ENCODE data around the gene MFSD1. TPM values are rescaled to one million over a fixed set of nuclear protein-coding genes. Genes with fewer than 3 reads are reported as not detected.

MFSD1 gene
- total RNA-seq, 2 experiments from 2014 or later = 7.2 to 7.6 TPM

DNA sequence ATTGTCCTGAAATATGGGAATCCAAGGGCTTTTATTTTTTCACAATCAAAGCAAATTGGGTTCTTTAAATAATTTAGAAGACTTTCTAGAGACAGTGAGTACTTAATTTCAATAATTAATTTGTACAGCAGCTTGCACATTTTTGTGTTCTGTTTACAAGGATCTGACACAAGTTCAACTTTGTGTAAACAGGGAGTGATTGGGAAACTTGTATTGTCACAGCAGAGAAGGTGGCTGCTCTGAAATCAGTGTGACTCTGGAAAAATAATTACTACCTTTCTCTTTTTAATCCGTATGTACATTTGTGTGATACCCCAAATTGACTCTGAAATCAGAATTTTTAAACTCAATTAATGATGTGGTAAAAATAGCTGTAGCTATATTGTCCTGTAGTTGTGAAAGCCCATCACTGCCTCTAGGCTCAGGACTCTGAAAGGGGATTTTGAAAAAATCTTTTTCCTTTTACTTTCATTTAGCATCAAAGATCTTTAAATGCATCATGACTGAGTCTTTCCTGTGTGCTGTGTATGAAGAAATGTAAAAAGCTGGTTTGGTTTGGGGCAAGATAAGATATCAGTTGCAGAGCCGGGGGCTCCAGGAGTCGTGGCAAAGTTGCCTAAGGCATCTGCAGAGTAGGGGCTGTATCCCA, 45.1 kb downstream of the MFSD1 start:
- CTCF ChIA-PET = interaction anchor here (1.8 kb wide), 2 partner anchors 11 to 413 kb away, joined by 6 to 10 read pairs; no protein-coding TSS in a partner anchor
- Mint-ChIP-seq H3K36me3 (ENCODE audit: low read depth) (no peaks in the 10 kb centered on the region), H3K9me3 (no peaks in the 10 kb centered on the region), H3K27ac (no peak overlapping the region), H3K27me3 (peaks cover 6% of the 10 kb centered on the region), H3K4me1 (ENCODE audit: low read depth) (peaks cover 3% of the 10 kb centered on the region), H3K4me3 (no peak overlapping the region)
- H3K27me3 ChIP-seq (ENCODE audit: control insufficient read depth in 1 of 2, insufficient read depth in 2 of 2, low read length in 2 of 2) = no peaks in the 10 kb centered on the region
- intact Hi-C loops (cut with DNase I, micrococcal nuclease) = loop anchor here (5.0 to 10.0 kb wide), 4 partner anchors 1158 to 1640 kb away; no protein-coding TSS in a partner anchor
- peaks cover 3% of the 10 kb centered on the region for H3K4me1 ChIP-seq (ENCODE audit: insufficient read depth, low read length)
- DNase-seq (peak in 1 of 14 experiments; percentile 4), ATAC-seq (ENCODE audit: poor library complexity) (no peak)
- no peaks in the 10 kb centered on the region for H3K9me3 ChIP-seq (ENCODE audit: control insufficient read depth in 1 of 2, insufficient read depth in 1 of 2, low read length in 2 of 2)
- POLR2A ChIA-PET = no interaction called here
- no peak overlapping the region for H3K27ac ChIP-seq (ENCODE audit: low read depth in 1 of 2, low read length in 2 of 2)
- TF ChIP-seq, protein P1, sequence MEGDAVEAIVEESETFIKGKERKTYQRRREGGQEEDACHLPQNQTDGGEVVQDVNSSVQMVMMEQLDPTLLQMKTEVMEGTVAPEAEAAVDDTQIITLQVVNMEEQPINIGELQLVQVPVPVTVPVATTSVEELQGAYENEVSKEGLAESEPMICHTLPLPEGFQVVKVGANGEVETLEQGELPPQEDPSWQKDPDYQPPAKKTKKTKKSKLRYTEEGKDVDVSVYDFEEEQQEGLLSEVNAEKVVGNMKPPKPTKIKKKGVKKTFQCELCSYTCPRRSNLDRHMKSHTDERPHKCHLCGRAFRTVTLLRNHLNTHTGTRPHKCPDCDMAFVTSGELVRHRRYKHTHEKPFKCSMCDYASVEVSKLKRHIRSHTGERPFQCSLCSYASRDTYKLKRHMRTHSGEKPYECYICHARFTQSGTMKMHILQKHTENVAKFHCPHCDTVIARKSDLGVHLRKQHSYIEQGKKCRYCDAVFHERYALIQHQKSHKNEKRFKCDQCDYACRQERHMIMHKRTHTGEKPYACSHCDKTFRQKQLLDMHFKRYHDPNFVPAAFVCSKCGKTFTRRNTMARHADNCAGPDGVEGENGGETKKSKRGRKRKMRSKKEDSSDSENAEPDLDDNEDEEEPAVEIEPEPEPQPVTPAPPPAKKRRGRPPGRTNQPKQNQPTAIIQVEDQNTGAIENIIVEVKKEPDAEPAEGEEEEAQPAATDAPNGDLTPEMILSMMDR (IDR thresholded peaks at IDR 0.05) = no peak
- H3K4me3 ChIP-seq (ENCODE audit: low read length) = no peak overlapping the region
- no peaks in the 10 kb centered on the region for H3K36me3 ChIP-seq (ENCODE audit: insufficient read depth, low read length)

- peaks cover 3% of the 10 kb centered on the region for H3K4me1 Mint-ChIP-seq (ENCODE audit: low read depth)
- Histone ChIP-seq H3K4me3 (ENCODE audit: low read length) (no peak overlapping the region), H3K36me3 (ENCODE audit: insufficient read depth, low read length) (no peaks in the 10 kb centered on the region), H3K9me3 (ENCODE audit: control insufficient read depth in 1 of 2, insufficient read depth in 1 of 2, low read length in 2 of 2) (no peaks in the 10 kb centered on the region), H3K27me3 (ENCODE audit: control insufficient read depth in 1 of 2, insufficient read depth in 2 of 2, low read length in 2 of 2) (no peaks in the 10 kb centered on the region), H3K4me1 (ENCODE audit: insufficient read depth, low read length) (peaks cover 3% of the 10 kb centered on the region), H3K27ac (ENCODE audit: low read depth in 1 of 2, low read length in 2 of 2) (no peak overlapping the region)
- DNase-seq = no peak
- intact Hi-C loops (cut with DNase I, micrococcal nuclease) = loop anchor here (5.0 to 10.0 kb wide), 4 partner anchors 1157 to 1640 kb away; no protein-coding TSS in a partner anchor
- H3K9me3 Mint-ChIP-seq = no peaks in the 10 kb centered on the region
- CTCF ChIA-PET = no interaction called here
- no peak for ATAC-seq (ENCODE audit: poor library complexity)
- H3K4me3 Mint-ChIP-seq = no peak overlapping the region
- H3K27me3 Mint-ChIP-seq = peaks cover 6% of the 10 kb centered on the region
- H3K27ac Mint-ChIP-seq = no peak overlapping the region
- H3K36me3 Mint-ChIP-seq (ENCODE audit: low read depth) = no peaks in the 10 kb centered on the region
- POLR2A ChIA-PET = no interaction called here
- TF ChIP-seq, protein P1 (IDR thresholded peaks at IDR 0.05) = no peak
Observed at GRCh38 chr3:158847452-158847821, 45.6 kb downstream of the MFSD1 start.

GRCh38 chr3:158847885-158848284, 46.0 kb downstream of the MFSD1 start:
- H3K4me1 ChIP-seq (ENCODE audit: insufficient read depth, low read length) = peaks cover 3% of the 10 kb centered on the region
- H3K4me1 Mint-ChIP-seq (ENCODE audit: low read depth) = peaks cover 3% of the 10 kb centered on the region
- H3K36me3 ChIP-seq (ENCODE audit: insufficient read depth, low read length) = no peaks in the 10 kb centered on the region
- ChIA-PET CTCF (no interaction called here), POLR2A (no interaction called here)
- no peak overlapping the region for H3K27ac ChIP-seq (ENCODE audit: low read depth in 1 of 2, low read length in 2 of 2)
- H3K27ac Mint-ChIP-seq = no peak overlapping the region
- no peaks in the 10 kb centered on the region for H3K9me3 ChIP-seq (ENCODE audit: control insufficient read depth in 1 of 2, insufficient read depth in 1 of 2, low read length in 2 of 2)
- intact Hi-C loops (cut with DNase I, micrococcal nuclease) = loop anchor here (5.0 to 10.0 kb wide), 4 partner anchors 1157 to 1639 kb away; no protein-coding TSS in a partner anchor
- H3K27me3 ChIP-seq (ENCODE audit: control insufficient read depth in 1 of 2, insufficient read depth in 2 of 2, low read length in 2 of 2) = no peaks in the 10 kb centered on the region
- H3K36me3 Mint-ChIP-seq (ENCODE audit: low read depth) = no peaks in the 10 kb centered on the region
- H3K4me3 ChIP-seq (ENCODE audit: low read length) = no peak overlapping the region
- H3K4me3 Mint-ChIP-seq = no peak overlapping the region
- TF ChIP-seq, protein P1 (IDR thresholded peaks at IDR 0.05) = no peak
- peaks cover 6% of the 10 kb centered on the region for H3K27me3 Mint-ChIP-seq
- no peak for DNase-seq
- H3K9me3 Mint-ChIP-seq = no peaks in the 10 kb centered on the region
- no peak for ATAC-seq (ENCODE audit: poor library complexity)

Data from CD4-positive, alpha-beta T cell (primary cell).